H1 (cell line): ENCODE results near the gene OCRL. TPM values are rescaled to one million over a fixed set of nuclear protein-coding genes. Genes with fewer than 3 reads are reported as not detected.

Experiments
- CTCF ChIA-PET: fragments of 300-600 bp; sonication (Branson Sonifier 250); formaldehyde crosslinking; loops from one replicate; lab custom pipeline; 2021; ENCODE audit not compliant: partially characterized antibody; lab: Charles Lee
- POLR2A ChIA-PET: fragments of 300-600 bp; sonication (Branson Sonifier 250); formaldehyde crosslinking; loops from one replicate; lab custom pipeline; 2021; ENCODE audit warnings: inconsistent platforms; ENCODE audit not compliant: partially characterized antibody; lab: Charles Lee
- DNase-seq, 2 experiments: peaks; one replicate each; pipeline versions ENCODE4 v3.0.0 to v3.0.0-alpha.2; 2010 to 2022; ENCODE audit warnings: low spot score in 2 of 2, low read depth in 1 of 2, mixed read lengths in 1 of 2
- FAIRE-seq: peaks from 2 replicates; lab custom pipeline; 2011; peaks lifted over from hg19 to GRCh38; lab: Jason Lieb, UNC
- H2AFZ ChIP-seq: 2 replicates; pipeline ENCODE4 v1.8.1; 2012; ENCODE audit warnings: low read length, inconsistent platforms
- H2AK5ac ChIP-seq: 2 replicates; pipeline ENCODE4 v1.6.1; 2013; ENCODE audit warnings: low read depth, low read length
- H2BK120ac ChIP-seq: replicated peaks from 2 replicates; pipeline ENCODE3; 2013; ENCODE audit warnings: low read depth, low read length, inconsistent platforms
- H2BK12ac ChIP-seq: 2 replicates; pipeline ENCODE4 v1.6.1; 2013; ENCODE audit warnings: low read depth, low read length
- H2BK15ac ChIP-seq: 2 replicates; pipeline ENCODE4 v1.6.1; 2013; ENCODE audit warnings: low read length
- H2BK20ac ChIP-seq: 2 replicates; pipeline ENCODE4 v1.6.1; 2013; ENCODE audit warnings: low read length
- H2BK5ac ChIP-seq: 2 replicates; pipeline ENCODE4 v1.6.1; 2013; ENCODE audit warnings: low read depth, low read length
- H3K14ac ChIP-seq: 2 replicates; pipeline ENCODE4 v1.6.1; 2013; ENCODE audit warnings: inconsistent platforms; ENCODE audit not compliant: insufficient read length
- H3K18ac ChIP-seq: 2 replicates; pipeline ENCODE4 v1.6.1; 2013; ENCODE audit warnings: low read length; ENCODE audit errors: extremely low read depth
- H3K23ac ChIP-seq: 2 replicates; pipeline ENCODE4 v1.6.1; 2013; ENCODE audit warnings: inconsistent platforms; ENCODE audit not compliant: insufficient read length
- H3K23me2 ChIP-seq: 2 replicates; pipeline ENCODE4 v1.6.1; 2013; ENCODE audit warnings: low read depth, low read length
- H3K27ac ChIP-seq: 2 replicates; pipeline ENCODE4 v1.6.1; 2011; ENCODE audit warnings: low read depth, low read length, inconsistent platforms
- H3K27me3 ChIP-seq, 4 experiments: replicated peaks in 1 of 4; 1 replicate in 1 of 4; 2 replicates in 3 of 4; pipeline versions ENCODE4 v1.6.1 to v1.8.1; 2011 to 2013; ENCODE audit warnings: low read length in 3 of 4, mild to moderate bottlenecking in 3 of 4, inconsistent platforms in 2 of 4, mixed read lengths in 2 of 4, moderate library complexity in 1 of 4; ENCODE audit not compliant: control insufficient read depth in 3 of 4, insufficient read depth in 3 of 4; ENCODE audit errors: extremely low read depth in 1 of 4
- H3K36me3 ChIP-seq, 4 experiments: 2 replicates each; pipeline versions ENCODE4 v1.6.1 to v1.8.1; 2011 to 2013; ENCODE audit warnings: mild to moderate bottlenecking in 4 of 4, low read length in 3 of 4, moderate library complexity in 2 of 4, control low read depth in 1 of 4, inconsistent platforms in 1 of 4; ENCODE audit not compliant: insufficient read depth in 4 of 4, control insufficient read depth in 2 of 4
- H3K4ac ChIP-seq: replicated peaks from 2 replicates; pipeline ENCODE3; 2013; ENCODE audit warnings: low read length, low read depth, mixed read lengths, inconsistent platforms; ENCODE audit not compliant: insufficient read length
- H3K4me1 ChIP-seq, 4 experiments: replicated peaks in 1 of 4; 1 replicate in 1 of 4; 2 replicates in 3 of 4; pipeline versions ENCODE4 v1.6.1 to v1.8.1; 2011 to 2013; ENCODE audit warnings: low read length in 3 of 4, inconsistent platforms in 2 of 4, mixed read lengths in 1 of 4; ENCODE audit not compliant: insufficient read depth in 4 of 4, control insufficient read depth in 3 of 4
- H3K4me2 ChIP-seq, 2 experiments: 2 replicates each; pipeline versions ENCODE4 v1.6.1 to v1.8.1; 2011 to 2013; ENCODE audit warnings: low read depth in 2 of 2, low read length in 2 of 2, control low read depth in 1 of 2, inconsistent platforms in 1 of 2, mild to moderate bottlenecking in 1 of 2; ENCODE audit not compliant: insufficient read depth in 1 of 2
- H3K4me3 ChIP-seq, 4 experiments: fragments of 200-600, 300-600 bp in 1 of 4; sonication (generic), shearing (Covaris generic), sonication (Bioruptor Twin) in 1 of 4; 2 replicates each; pipeline versions ENCODE4 v1.5.1 to v1.8.1; 2011 to 2016; ENCODE audit warnings: low read length in 4 of 4, low read depth in 3 of 4, control low read depth in 2 of 4, inconsistent platforms in 2 of 4, mild to moderate bottlenecking in 2 of 4, mixed read lengths in 1 of 4, moderate library complexity in 1 of 4; ENCODE audit not compliant: insufficient read depth in 2 of 4; ENCODE audit errors: extremely low read depth in 1 of 4
- H3K56ac ChIP-seq: replicated peaks from 2 replicates; pipeline ENCODE3; 2013; ENCODE audit warnings: low read depth, mild to moderate bottlenecking, mixed read lengths, low read length, inconsistent platforms; ENCODE audit not compliant: insufficient read length
- H3K79me1 ChIP-seq: 2 replicates; pipeline ENCODE4 v1.6.1; 2013; ENCODE audit warnings: low read depth, low read length, control low read depth
- H3K79me2 ChIP-seq, 2 experiments: 2 replicates each; pipeline versions ENCODE4 v1.6.1 to v1.8.1; 2012 to 2013; ENCODE audit warnings: low read length in 2 of 2, mild to moderate bottlenecking in 2 of 2, inconsistent platforms in 1 of 2; ENCODE audit not compliant: insufficient read depth in 2 of 2, control insufficient read depth in 1 of 2
- H3K9ac ChIP-seq, 4 experiments: replicated peaks in 1 of 4; 1 replicate in 1 of 4; 2 replicates in 3 of 4; pipeline versions ENCODE4 v1.6.1 to v1.8.1; 2011 to 2013; ENCODE audit warnings: low read depth in 3 of 4, low read length in 3 of 4, control low read depth in 2 of 4, mild to moderate bottlenecking in 2 of 4, moderate library complexity in 2 of 4, inconsistent platforms in 1 of 4; ENCODE audit errors: extremely low read depth in 1 of 4
- H3K9me3 ChIP-seq, 2 experiments: 2 replicates each; pipeline versions ENCODE4 v1.6.1 to v1.8.1; 2012 to 2013; ENCODE audit warnings: mild to moderate bottlenecking in 2 of 2, moderate library complexity in 2 of 2, control low read depth in 1 of 2, inconsistent platforms in 1 of 2, low read depth in 1 of 2, low read length in 1 of 2, mixed read lengths in 1 of 2; ENCODE audit not compliant: insufficient read depth in 2 of 2
- H4K20me1 ChIP-seq, 2 experiments: replicated peaks in 1 of 2; 2 replicates each; pipeline versions ENCODE3 to v1.8.1; 2011 to 2013; ENCODE audit warnings: inconsistent platforms in 2 of 2, low read length in 2 of 2, mild to moderate bottlenecking in 1 of 2; ENCODE audit not compliant: insufficient read depth in 2 of 2, control insufficient read depth in 1 of 2
- H4K5ac ChIP-seq: 2 replicates; pipeline ENCODE4 v1.6.1; 2013; ENCODE audit warnings: low read length, low read depth, mixed read lengths, inconsistent platforms; ENCODE audit not compliant: insufficient read length
- H4K8ac ChIP-seq: 2 replicates; pipeline ENCODE4 v1.8.0; 2013; ENCODE audit warnings: mild to moderate bottlenecking, moderate library complexity, low read length, inconsistent platforms; ENCODE audit not compliant: insufficient read depth; ENCODE audit errors: extremely low read depth
- H4K91ac ChIP-seq: replicated peaks from 2 replicates; pipeline ENCODE3; 2013; ENCODE audit warnings: low read length, mixed read lengths, inconsistent platforms; ENCODE audit not compliant: insufficient read length
- BACH1 ChIP-seq: IDR thresholded peaks from 2 replicates; pipeline ENCODE4 v1.6.1; 2012; ENCODE audit warnings: low read length, improper control_type of control experiment
- BCL11A ChIP-seq, 2 experiments: IDR thresholded peaks; one replicate each; pipeline ENCODE4 v1.6.1; 2011; ENCODE audit warnings: low read depth in 2 of 2, low read length in 2 of 2, mild to moderate bottlenecking in 2 of 2
- CHD1 ChIP-seq: IDR thresholded peaks from 2 replicates; pipeline ENCODE4 v1.6.1; 2012; ENCODE audit warnings: low read depth, low read length, improper control_type of control experiment
- CTBP2 ChIP-seq: IDR thresholded peaks from 2 replicates; pipeline ENCODE4 v1.7.0; 2011; ENCODE audit warnings: borderline replicate concordance, mild to moderate bottlenecking, moderate library complexity, mixed read lengths, low read length; ENCODE audit not compliant: insufficient read depth, insufficient read length
- JUN ChIP-seq: IDR thresholded peaks from 2 replicates; pipeline ENCODE4 v1.6.1; 2011; ENCODE audit warnings: low read depth, mild to moderate bottlenecking, improper control_type of control experiment, low read length
- MAFK ChIP-seq: IDR thresholded peaks from 2 replicates; pipeline ENCODE4 v1.6.1; 2012; ENCODE audit warnings: low read depth, mild to moderate bottlenecking, improper control_type of control experiment, low read length
- POLR2AphosphoS5 ChIP-seq: IDR thresholded peaks from 2 replicates; pipeline ENCODE4 v1.6.1; 2011; ENCODE audit warnings: low read depth, low read length
- SAP30 ChIP-seq: fragments of 300-600 bp; sonication (generic); IDR thresholded peaks from 2 replicates; pipeline ENCODE4 v1.7.1; 2012; ENCODE audit warnings: low read length, moderate library complexity, mild to moderate bottlenecking, inconsistent platforms; ENCODE audit not compliant: insufficient read depth, insufficient replicate concordance
- SIN3A ChIP-seq, 2 experiments: IDR thresholded peaks in 1 of 2; conservative IDR thresholded peaks in 1 of 2; 2 replicates each; pipeline ENCODE4 v1.6.1; 2011 to 2012; ENCODE audit warnings: low read length in 2 of 2, improper control_type of control experiment in 1 of 2, low read depth in 1 of 2, mild to moderate bottlenecking in 1 of 2
- SP2 ChIP-seq: IDR thresholded peaks from 2 replicates; pipeline ENCODE4 v1.6.1; 2012; ENCODE audit warnings: mild to moderate bottlenecking, low read length, inconsistent platforms
- SP4 ChIP-seq: IDR thresholded peaks from 2 replicates; pipeline ENCODE4 v1.6.1; 2012; ENCODE audit warnings: low read length, inconsistent platforms
- SRF ChIP-seq: IDR thresholded peaks from 2 replicates; pipeline ENCODE4 v1.6.1; 2011; ENCODE audit warnings: mild to moderate bottlenecking, low read depth, low read length, moderate library complexity
- TBP ChIP-seq: IDR thresholded peaks from 2 replicates; pipeline ENCODE4 v1.6.1; 2011; ENCODE audit warnings: low read depth, low read length, improper control_type of control experiment
- TCF12 ChIP-seq: IDR thresholded peaks from 2 replicates; pipeline ENCODE4 v1.6.1; 2011; ENCODE audit warnings: low read depth, mild to moderate bottlenecking, low read length
- whole genome bisulfite sequencing, 2 experiments: shearing (Covaris generic) in 1 of 2; methylation state at CpG; one replicate each; pipeline versions ENCODE4 v1.1.6 to v1.1.7; 2013 to 2015; ENCODE audit warnings: low lambda C conversion rate in 2 of 2, mixed read lengths in 2 of 2, inconsistent platforms in 1 of 2, low coverage in 1 of 2, missing lambda C conversion rate in 1 of 2; ENCODE audit not compliant: insufficient replicate concordance in 2 of 2, insufficient coverage in 1 of 2, insufficient read length in 1 of 2; ENCODE audit errors: extremely low coverage in 1 of 2, missing lambda C conversion rate in 1 of 2; 5-methylcytosine and 5-hydroxymethylcytosine counted together
- polyA plus RNA-seq, 7 experiments: library from polyadenylated mRNA; depleted of rRNA in 3 of 7; stranded (reverse) in 5 of 7; unstranded in 2 of 7; fragments of >200 nt in 5 of 7; fragments of 200-250 nt in 2 of 7; gene quantifications; 1 replicate in 5 of 7; 2 replicates in 1 of 7; 4 replicates in 1 of 7; pipeline versions ENCODE4 v1.2.1 to v1.2.3, GENCODE V29; 2011 to 2013; ENCODE audit warnings: missing spikeins in 2 of 7, mixed read lengths in 2 of 7
- total RNA-seq: library from RNA; stranded (reverse); fragmentation: NEBNext Ultra II Directional; extraction: Animal tissue kit (Norgen Biotek cat#: 25700); gene quantifications from 2 replicates; pipeline ENCODE4 v1.2.1, GENCODE V29; 2021

The OCRL gene
- total and polyA plus RNA-seq, 2 of the 8 experiments (the other 6 are each of a cell fraction or from before 2014, with no cell fraction given) = 12.7 to 15.1 TPM

DNA sequence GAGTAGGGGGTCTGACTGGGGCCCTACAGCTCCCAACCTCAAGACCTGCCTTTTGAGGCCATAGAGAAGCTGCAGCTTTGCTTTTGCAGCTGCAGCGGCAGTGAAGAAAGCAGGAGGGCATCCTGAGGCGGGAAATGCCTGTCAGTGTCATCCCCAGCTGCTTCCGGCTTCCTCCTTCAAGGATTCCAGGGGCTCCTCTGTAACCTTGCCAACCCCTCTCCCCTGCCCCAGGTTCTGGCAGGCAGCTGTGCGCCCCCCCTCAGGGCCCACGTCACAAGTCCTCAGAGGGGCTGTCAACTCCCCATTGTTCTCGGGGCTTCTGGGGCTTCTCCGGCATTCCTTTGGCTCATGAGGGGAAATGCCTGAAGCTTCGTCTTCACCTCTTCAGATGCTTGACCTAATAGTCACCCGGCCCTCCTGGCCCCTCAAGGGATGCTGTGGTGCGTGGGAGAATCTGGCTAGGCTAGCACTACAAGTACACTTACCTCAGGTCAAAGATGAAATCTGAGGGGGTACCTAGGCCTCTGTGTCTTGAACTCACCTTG lies 82.8 kb downstream of the OCRL start:
- no peak overlapping the region for H3K27ac ChIP-seq
- FAIRE-seq = no peak
- TF ChIP-seq SRF = no peak
- TF ChIP-seq SAP30 = peak; percentile 41
- peak; percentile 34 for TF ChIP-seq CTBP2
- no peak for TF ChIP-seq TCF12
- TF ChIP-seq POLR2AphosphoS5 = no peak
- TF ChIP-seq CHD1 = no peak
- no peak for TF ChIP-seq MAFK
- no peak for TF ChIP-seq BCL11A (IDR thresholded peaks at IDR 0.05; ENCODE audit: low read depth in 2 of 2, low read length in 2 of 2)
- no peak for TF ChIP-seq SP2
- no peak for TF ChIP-seq BACH1
- no peak for TF ChIP-seq JUN
- peak; percentile 93 to 95; a peak in 3 of 4 replicates for TF ChIP-seq SIN3A (conservative IDR thresholded peaks at IDR 0.05 in 1 of 2, IDR thresholded peaks at IDR 0.05 in 1 of 2; ENCODE audit: low read depth in 1 of 2, low read length in 2 of 2)
- no peak for TF ChIP-seq SP4
- no peak for TF ChIP-seq TBP

More for the DNA sequence above, 82.8 kb downstream of the OCRL start:
- Histone ChIP-seq H3K23me2 (no peaks in the 10 kb centered on the region), H3K4me3 (no peak overlapping the region), H3K18ac (no peak overlapping the region), H3K4ac (no peak overlapping the region), H3K23ac (no peak overlapping the region), H4K20me1 (no peaks in the 10 kb centered on the region), H3K4me1 (peaks cover 0 to 4% (median 0%) of the 10 kb centered on the region in 4 experiments; a peak in 1 of 7 replicates), H3K9ac (no peak overlapping the region), H3K79me2 (no peaks in the 10 kb centered on the region), H2BK20ac (no peak overlapping the region), H2BK5ac (no peak overlapping the region), H3K56ac (no peak overlapping the region), H3K36me3 (no peaks in the 10 kb centered on the region), H2BK15ac (no peak overlapping the region), H2BK12ac (no peak overlapping the region), H4K91ac (no peak overlapping the region), H3K79me1 (no peaks in the 10 kb centered on the region), H3K27me3 (no peaks in the 10 kb centered on the region), H3K4me2 (no peak overlapping the region), H2BK120ac (no peak overlapping the region), H3K14ac (no peak overlapping the region), H2AK5ac (no peak overlapping the region), H4K8ac (no peak overlapping the region), H4K5ac (no peak overlapping the region), H2AFZ (no peak overlapping the region), H3K9me3 (no peaks in the 10 kb centered on the region)
- POLR2A ChIA-PET = interaction anchor here (1.5 kb wide), 1 partner anchor 32 kb away, joined by 6 read pairs; the partner anchor contains the start of gene APLN
- WGBS, 2 experiments = 60% methylated on average over 7 of the region's 10 CpGs; no CpG with 5 or more reads in 1 of the 2 experiments
- CTCF ChIA-PET = interaction anchor here (1.1 to 2.0 kb wide), 4 partner anchors 13 to 133 kb away, joined by 3 to 8 read pairs (median 4); no protein-coding TSS in a partner anchor
- DNase-seq = peak in 1 of 2 experiments; percentile 46
